Prostate gland (tissue), 2 donors: Measurements from ENCODE around the gene FOSL2. TPM values are rescaled to one million over a fixed set of nuclear protein-coding genes. Genes with fewer than 3 reads are reported as not detected.

ENCODE experiments used
- DNase-seq: peaks from one replicate; pipeline ENCODE4 v3.0.0-alpha.2; 2019; ENCODE audit warnings: low spot score
- H3K27ac ChIP-seq, 2 donors: fragments of 200-600 bp; sonication (generic); 2 replicates each; pipeline ENCODE4 v1.5.1; 2017 to 2019
- H3K27me3 ChIP-seq: fragments of 200-600 bp; sonication (generic); replicated peaks from 2 replicates; pipeline ENCODE4 v1.5.1; 2019; ENCODE audit not compliant: insufficient read depth
- H3K36me3 ChIP-seq, 2 donors: fragments of 200-600 bp; sonication (generic); 1 replicate in 1 of 2; 2 replicates in 1 of 2; pipeline versions ENCODE4 v1.5.1 to v1.8.1; 2017 to 2019
- H3K4me1 ChIP-seq: fragments of 200-600 bp; sonication (generic); replicated peaks from 2 replicates; pipeline ENCODE4 v1.5.1; 2019
- H3K4me3 ChIP-seq, 2 donors: fragments of 200-600 bp; sonication (generic); 2 replicates each; pipeline ENCODE4 v1.5.1; 2017 to 2019
- H3K9me3 ChIP-seq: fragments of 200-600 bp; sonication (generic); 2 replicates; pipeline ENCODE4 v1.5.1; 2017
- CTCF ChIP-seq, 4 experiments: fragments of 200-600 bp in 2 of 4; fragments of 450-650 bp in 2 of 4; sonication (generic) in 2 of 4; IDR thresholded peaks; 1 replicate in 3 of 4; 2 replicates in 1 of 4; pipeline ENCODE4 v1.5.1; 2016 to 2019; ENCODE audit warnings: antibody characterized with exemption in 4 of 4, mild to moderate bottlenecking in 2 of 4, moderate library complexity in 2 of 4
- POLR2A ChIP-seq: fragments of 450-650 bp; IDR thresholded peaks from one replicate; pipeline ENCODE4 v1.6.1; 2016; ENCODE audit warnings: antibody characterized with exemption, mild to moderate bottlenecking
- POLR2AphosphoS5 ChIP-seq: sonication (generic); formaldehyde crosslinking; IDR thresholded peaks from one replicate; pipeline ENCODE4 v1.6.1; 2017; ENCODE audit warnings: antibody characterized with exemption
- WGBS: methylation state at CpG from one replicate; pipeline ENCODE4 v1.1.5; 2018; 5-methylcytosine and 5-hydroxymethylcytosine counted together
- intact Hi-C: fragments of 100-400 bp; cut with DNase I; formaldehyde crosslinking; loops from one replicate; pipeline ENCODE4 v1.14.2; 2022
- total RNA-seq, 2 donors: library from RNA; depleted of rRNA; stranded (reverse); fragments of >200 nt; gene quantifications; one replicate each; pipeline ENCODE4 v1.1.0, GENCODE V29; 2016

The FOSL2 gene
- total RNA-seq, 2 donors from 2014 or later, result 57.4 to 94.2 TPM

GRCh38 chr2:28434600-28434989 is 41.9 kb downstream of the FOSL2 start:
- Histone ChIP-seq H3K4me1 (no peaks in the 10 kb centered on the region), H3K27me3 (no peaks in the 10 kb centered on the region), H3K36me3 (no peaks in the 10 kb centered on the region), H3K27ac (no peak overlapping the region), H3K9me3 (no peaks in the 10 kb centered on the region), H3K4me3 (no peak overlapping the region)
- no peak for DNase-seq
- intact Hi-C loops, result no loop called here
- 66% methylated on average over 5 of the region's 5 CpGs for WGBS
- no peak for TF ChIP-seq POLR2AphosphoS5

GRCh38 chr2:28435241-28435640 is 42.6 kb downstream of the FOSL2 start:
- Histone ChIP-seq H3K27ac (no peak overlapping the region), H3K27me3 (no peaks in the 10 kb centered on the region), H3K36me3 (no peaks in the 10 kb centered on the region), H3K4me1 (no peaks in the 10 kb centered on the region), H3K4me3 (no peak overlapping the region), H3K9me3 (no peaks in the 10 kb centered on the region)
- TF ChIP-seq POLR2A, result no peak
- no peak for TF ChIP-seq CTCF (IDR thresholded peaks at IDR 0.05)
- no peak for TF ChIP-seq POLR2AphosphoS5
- intact Hi-C loops, result no loop called here
- 94% methylated on average over 4 of the region's 4 CpGs for WGBS
- DNase-seq, result no peak

- H3K27ac ChIP-seq, result peak overlapping the region in 1 of 2 donors; percentile 23
- no peak overlapping the region for H3K4me3 ChIP-seq
- intact Hi-C loops, result no loop called here
- 66% methylated on average over 4 of the region's 4 CpGs for WGBS
- TF ChIP-seq CTCF (IDR thresholded peaks at IDR 0.05) (no peak), POLR2A (no peak), POLR2AphosphoS5 (no peak)
- H3K4me1 ChIP-seq, result no peaks in the 10 kb centered on the region
- no peaks in the 10 kb centered on the region for H3K27me3 ChIP-seq
- no peak for DNase-seq
- H3K36me3 ChIP-seq, result no peaks in the 10 kb centered on the region
- H3K9me3 ChIP-seq, result no peaks in the 10 kb centered on the region
Observed at GRCh38 chr2:28435814-28436351, 43.2 kb downstream of the FOSL2 start.

GRCh38 chr2:28436525-28437051 is 43.9 kb downstream of the FOSL2 start:
- Histone ChIP-seq H3K4me3 (no peak overlapping the region), H3K27ac (peak overlapping the region; percentile 56 to 71), H3K4me1 (no peaks in the 10 kb centered on the region), H3K9me3 (no peaks in the 10 kb centered on the region), H3K27me3 (no peaks in the 10 kb centered on the region), H3K36me3 (no peaks in the 10 kb centered on the region)
- intact Hi-C loops, result no loop called here
- DNase-seq, result peak; percentile 88
- no peak for TF ChIP-seq CTCF (IDR thresholded peaks at IDR 0.05)
- peak; percentile 83 for TF ChIP-seq POLR2AphosphoS5
- TF ChIP-seq POLR2A, result peak; percentile 14
- WGBS, result 33% methylated on average over 17 of the region's 17 CpGs

- H3K4me1 ChIP-seq, result no peaks in the 10 kb centered on the region
- peak; percentile 76 for DNase-seq
- 35% methylated on average over 18 of the region's 18 CpGs for WGBS
- H3K4me3 ChIP-seq, result no peak overlapping the region
- no peaks in the 10 kb centered on the region for H3K36me3 ChIP-seq
- no peaks in the 10 kb centered on the region for H3K27me3 ChIP-seq
- H3K27ac ChIP-seq, result peak overlapping the region; percentile 56 to 71
- intact Hi-C loops, result no loop called here
- TF ChIP-seq POLR2AphosphoS5 (peak; percentile 67), CTCF (IDR thresholded peaks at IDR 0.05) (no peak)
- H3K9me3 ChIP-seq, result no peaks in the 10 kb centered on the region
Observed at GRCh38 chr2:28437149-28437835, 44.6 kb downstream of the FOSL2 start.
